Keratinocyte (primary cell): ENCODE data around the gene ADGRL3. TPM values are rescaled to one million over a fixed set of nuclear protein-coding genes. Genes with fewer than 3 reads are reported as not detected.

Source experiments
- DNase-seq: peaks from one replicate; pipeline ENCODE4 v3.0.0-alpha.2; 2011; ENCODE audit warnings: low read depth, missing footprints, low spot score
- FAIRE-seq: peaks from 2 replicates; lab custom pipeline; 2011; peaks lifted over from hg19 to GRCh38; lab: Jason Lieb, UNC
- H2AFZ ChIP-seq: 2 replicates; pipeline ENCODE4 v1.6.0; 2012; ENCODE audit warnings: low read length, control low read depth, inconsistent platforms; ENCODE audit not compliant: control insufficient read depth
- H3K27ac ChIP-seq: 2 replicates; pipeline ENCODE4 v1.5.1; 2011; ENCODE audit warnings: low read length; ENCODE audit not compliant: control insufficient read depth, insufficient read depth
- H3K27me3 ChIP-seq: 3 replicates; pipeline ENCODE4 v1.6.0; 2011; ENCODE audit warnings: low read length; ENCODE audit not compliant: control insufficient read depth, insufficient read depth; ENCODE audit errors: extremely low read depth
- H3K36me3 ChIP-seq, 2 experiments: 2 replicates in 1 of 2; 3 replicates in 1 of 2; pipeline ENCODE4 v1.5.1; 2011; ENCODE audit warnings: low read length in 2 of 2, mild to moderate bottlenecking in 1 of 2; ENCODE audit not compliant: control insufficient read depth in 2 of 2, insufficient read depth in 2 of 2; ENCODE audit errors: extremely low read depth in 1 of 2
- H3K4me1 ChIP-seq: 3 replicates; pipeline ENCODE4 v1.5.1; 2011; ENCODE audit warnings: low read length; ENCODE audit not compliant: control insufficient read depth, insufficient read depth; ENCODE audit errors: extremely low read depth
- H3K4me2 ChIP-seq: 3 replicates; pipeline ENCODE4 v1.6.0; 2011; ENCODE audit warnings: low read depth, low read length; ENCODE audit not compliant: control insufficient read depth, insufficient read depth; ENCODE audit errors: extremely low read depth
- H3K4me3 ChIP-seq, 3 experiments: fragments of 200-600 bp in 1 of 3; sonication (generic) in 1 of 3; 2 replicates in 2 of 3; 3 replicates in 1 of 3; pipeline ENCODE4 v1.5.1; 2011 to 2016; ENCODE audit warnings: low read length in 3 of 3, mild to moderate bottlenecking in 3 of 3, control low read depth in 2 of 3, inconsistent platforms in 1 of 3, low read depth in 1 of 3, mixed read lengths in 1 of 3, mixed run types in 1 of 3, moderate library complexity in 1 of 3; ENCODE audit not compliant: control insufficient read depth in 2 of 3, insufficient read depth in 2 of 3; ENCODE audit errors: extremely low read depth in 1 of 3
- H3K79me2 ChIP-seq: 2 replicates; pipeline ENCODE4 v1.6.0; 2012; ENCODE audit warnings: low read length; ENCODE audit not compliant: control insufficient read depth, insufficient read depth
- H3K9ac ChIP-seq: 3 replicates; pipeline ENCODE4 v1.6.0; 2011; ENCODE audit warnings: low read length; ENCODE audit not compliant: control insufficient read depth, insufficient read depth; ENCODE audit errors: extremely low read depth
- H3K9me1 ChIP-seq: 3 replicates; pipeline ENCODE4 v1.6.0; 2011; ENCODE audit warnings: low read length; ENCODE audit not compliant: control insufficient read depth, insufficient read depth; ENCODE audit errors: extremely low read depth
- H3K9me3 ChIP-seq: 2 replicates; pipeline ENCODE4 v1.5.1; 2012; ENCODE audit warnings: low read depth, low read length; ENCODE audit not compliant: control insufficient read depth
- H4K20me1 ChIP-seq: 3 replicates; pipeline ENCODE4 v1.6.0; 2011; ENCODE audit warnings: low read length; ENCODE audit not compliant: control insufficient read depth, insufficient read depth; ENCODE audit errors: extremely low read depth
- CTCF ChIP-seq, 3 experiments: IDR thresholded peaks in 1 of 3; conservative IDR thresholded peaks in 1 of 3; optimal IDR thresholded peaks in 1 of 3; 2 replicates in 2 of 3; 3 replicates in 1 of 3; pipeline versions ENCODE3 to v1.5.1; 2011; ENCODE audit warnings: low read length in 3 of 3, mild to moderate bottlenecking in 3 of 3, moderate library complexity in 2 of 3, control low read depth in 1 of 3, inconsistent platforms in 1 of 3; ENCODE audit not compliant: insufficient read depth in 2 of 3; ENCODE audit errors: extremely low read depth in 1 of 3
- EZH2 ChIP-seq: IDR thresholded peaks from one replicate; pipeline ENCODE4 v1.6.1; 2012; ENCODE audit warnings: inconsistent platforms, mild to moderate bottlenecking, low read length, moderate library complexity
- dilution Hi-C: fragments of 300-500 bp; cut with MboI; formaldehyde crosslinking; loops from one replicate; pipeline ENCODE4 v1.7.0; 2020; ENCODE audit warnings: low sequenced_read_pairs; ENCODE audit not compliant: extremely low pct_ligation_motif_present
- polyA plus RNA-seq, 5 experiments: library from polyadenylated mRNA; depleted of rRNA in 3 of 5; stranded (reverse) in 3 of 5; stranded (forward) in 1 of 5; unstranded in 1 of 5; fragments of >200 nt; gene quantifications; 1 replicate in 1 of 5; 2 replicates in 3 of 5; 3 replicates in 1 of 5; pipeline versions ENCODE4 v1.2.1 to v1.2.3, GENCODE V29; 2011 to 2012; ENCODE audit warnings: missing spikeins in 2 of 5, low read depth in 1 of 5, low replicate concordance in 1 of 5
- small RNA-seq, 3 experiments: library from RNA; depleted of rRNA; stranded (forward); fragments of <200 nt; gene quantifications; one replicate each; pipeline ENCODE3, GENCODE V24; 2012; ENCODE audit warnings: low read depth in 3 of 3, low replicate concordance in 1 of 3; ENCODE audit not compliant: insufficient read length in 3 of 3

Gene ADGRL3
- polyA plus RNA-seq, 1 donor (not counting 4 experiments of a cell fraction or from before 2014, with no cell fraction given), result 0.18 TPM

- no peaks in the 10 kb centered on the region for H3K9me1 ChIP-seq
- no peak for DNase-seq
- no peaks in the 10 kb centered on the region for H4K20me1 ChIP-seq
- FAIRE-seq, result no peak
- H3K9ac ChIP-seq, result no peak overlapping the region
- no peaks in the 10 kb centered on the region for H3K9me3 ChIP-seq
- TF ChIP-seq CTCF (optimal IDR thresholded peaks at IDR 0.05 in 1 of 3, IDR thresholded peaks at IDR 0.05 in 1 of 3, conservative IDR thresholded peaks at IDR 0.05 in 1 of 3; ENCODE audit: extremely low read depth in 1 of 3, insufficient read depth in 2 of 3, low read length in 3 of 3), result no peak
- TF ChIP-seq EZH2, result no peak
- H3K27ac ChIP-seq, result no peak overlapping the region
- no peak overlapping the region for H2AFZ ChIP-seq
- H3K79me2 ChIP-seq, result no peaks in the 10 kb centered on the region
- H3K36me3 ChIP-seq, result no peaks in the 10 kb centered on the region
- H3K27me3 ChIP-seq, result no peaks in the 10 kb centered on the region
- H3K4me1 ChIP-seq, result no peaks in the 10 kb centered on the region
- no peak overlapping the region for H3K4me2 ChIP-seq
- no peak overlapping the region for H3K4me3 ChIP-seq
- dilution Hi-C loops, result no loop called here
These were observed 919.1 kb downstream of the ADGRL3 start for GRCh38 chr4:62119195-62119594.

- no peak for TF ChIP-seq EZH2
- H3K9me1 ChIP-seq, result no peaks in the 10 kb centered on the region
- H2AFZ ChIP-seq, result no peak overlapping the region
- no peaks in the 10 kb centered on the region for H3K36me3 ChIP-seq
- dilution Hi-C loops, result no loop called here
- no peaks in the 10 kb centered on the region for H3K79me2 ChIP-seq
- no peaks in the 10 kb centered on the region for H4K20me1 ChIP-seq
- no peaks in the 10 kb centered on the region for H3K9me3 ChIP-seq
- no peak overlapping the region for H3K4me2 ChIP-seq
- DNase-seq (no peak), FAIRE-seq (no peak)
- no peak overlapping the region for H3K9ac ChIP-seq
- no peaks in the 10 kb centered on the region for H3K4me1 ChIP-seq
- no peaks in the 10 kb centered on the region for H3K27me3 ChIP-seq
- no peak overlapping the region for H3K4me3 ChIP-seq
- no peak overlapping the region for H3K27ac ChIP-seq
These were observed 926.1 kb downstream of the ADGRL3 start for GRCh38 chr4:62126064-62126732.

Small RNA genes lying within 50 kb of the gene (small RNA-seq; reads per million reads assigned to genes)
- 0 reads per million in 3 experiments for gene RF00019
